WERI-Rb-1 (cell line): ENCODE measurements around the gene MC1R.

Experiments used
- DNase-seq: peaks from one replicate; pipeline ENCODE4 v3.0.0-alpha.2; 2020
- H3K27ac ChIP-seq: fragments of 250-450 bp; sonication (Bioruptor Pico); 2 replicates; pipeline ENCODE4 v1.5.1; 2020; ENCODE audit warnings: mild to moderate bottlenecking, moderate library complexity
- H3K27me3 ChIP-seq: fragments of 250-450 bp; sonication (Bioruptor Pico); 2 replicates; pipeline ENCODE4 v1.5.1; 2021; ENCODE audit warnings: mild to moderate bottlenecking, low read depth, moderate library complexity; ENCODE audit not compliant: insufficient read depth, severe bottlenecking
- H3K36me3 ChIP-seq: fragments of 250-450 bp; sonication (Bioruptor Pico); 2 replicates; pipeline ENCODE4 v1.5.1; 2020; ENCODE audit warnings: mild to moderate bottlenecking, moderate library complexity
- H3K4me3 ChIP-seq: 2 replicates; pipeline ENCODE4 v1.5.1; 2011; ENCODE audit warnings: low read depth, mild to moderate bottlenecking, control low read depth, low read length
- H3K9me3 ChIP-seq: fragments of 250-450 bp; sonication (Bioruptor Pico); 2 replicates; pipeline ENCODE4 v1.5.1; 2021; ENCODE audit warnings: mild to moderate bottlenecking, moderate library complexity; ENCODE audit not compliant: severe bottlenecking
- CTCF ChIP-seq: IDR thresholded peaks from 2 replicates; pipeline ENCODE4 v1.5.1; 2011; ENCODE audit warnings: low read depth, mild to moderate bottlenecking, control low read depth, inconsistent platforms, low read length

Gene MC1R

DNA sequence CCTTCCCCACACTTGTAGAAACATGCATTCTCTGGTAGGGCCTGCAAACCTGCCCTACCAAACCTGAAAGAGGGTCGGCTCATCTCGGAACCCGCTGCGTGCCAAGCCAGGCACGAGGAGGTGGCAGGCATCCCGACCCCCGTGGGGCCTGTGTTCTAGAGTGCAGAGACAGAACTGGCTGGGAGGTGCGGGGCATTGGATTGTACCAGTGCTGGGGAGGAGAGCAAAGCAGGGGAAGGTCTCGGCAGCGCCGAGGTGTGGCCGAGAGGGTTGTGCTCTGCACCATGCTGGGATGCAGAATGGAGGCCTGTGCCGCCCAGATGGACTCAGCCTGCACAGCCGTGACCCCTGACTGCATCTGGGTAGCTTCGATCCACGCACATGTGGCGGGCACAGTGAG is 17.8 kb upstream of the MC1R start:
- H3K27ac ChIP-seq, result no peak overlapping the region
- no peaks in the 10 kb centered on the region for H3K36me3 ChIP-seq
- H3K9me3 ChIP-seq, result no peaks in the 10 kb centered on the region
- no peak overlapping the region for H3K4me3 ChIP-seq
- no peak for TF ChIP-seq CTCF
- DNase-seq, result no peak
- H3K27me3 ChIP-seq, result no peaks in the 10 kb centered on the region

- DNase-seq, result no peak
- no peak overlapping the region for H3K27ac ChIP-seq
- H3K36me3 ChIP-seq, result no peaks in the 10 kb centered on the region
- no peak for TF ChIP-seq CTCF
- H3K27me3 ChIP-seq, result no peaks in the 10 kb centered on the region
- no peaks in the 10 kb centered on the region for H3K9me3 ChIP-seq
- no peak overlapping the region for H3K4me3 ChIP-seq
These were observed 15.7 kb upstream of the MC1R start for GRCh38 chr16:89902980-89903379.

GRCh38 chr16:89903908-89904515 is 14.7 kb upstream of the MC1R start:
- Histone ChIP-seq H3K36me3 (no peaks in the 10 kb centered on the region), H3K9me3 (no peaks in the 10 kb centered on the region), H3K27ac (no peak overlapping the region), H3K4me3 (no peak overlapping the region), H3K27me3 (no peaks in the 10 kb centered on the region)
- DNase-seq, result no peak
- no peak for TF ChIP-seq CTCF

- TF ChIP-seq CTCF, result no peak
- DNase-seq, result no peak
- H3K27ac ChIP-seq, result no peak overlapping the region
- H3K27me3 ChIP-seq, result no peaks in the 10 kb centered on the region
- H3K36me3 ChIP-seq, result no peaks in the 10 kb centered on the region
- H3K9me3 ChIP-seq, result no peaks in the 10 kb centered on the region
- no peak overlapping the region for H3K4me3 ChIP-seq
These were observed 13.8 kb upstream of the MC1R start for GRCh38 chr16:89904606-89905510.

- no peak for TF ChIP-seq CTCF
- DNase-seq, result no peak
- Histone ChIP-seq H3K4me3 (no peak overlapping the region), H3K27me3 (no peaks in the 10 kb centered on the region), H3K27ac (no peak overlapping the region), H3K9me3 (no peaks in the 10 kb centered on the region), H3K36me3 (peaks cover under 1% of the 10 kb centered on the region; the same call in 1 of the 2 replicates)
These were observed 13.0 kb upstream of the MC1R start for GRCh38 chr16:89905511-89906139.
